AG09309 (cell line): ENCODE measurements around the gene HSBP1.

ENCODE experiments used
- DNase-seq: peaks from one replicate; pipeline ENCODE4 v3.0.0-alpha.2; 2010; ENCODE audit warnings: low read depth
- H3K4me3 ChIP-seq: 2 replicates; pipeline ENCODE4 v1.5.1; 2011; ENCODE audit warnings: mild to moderate bottlenecking, low read depth, low read length, moderate library complexity; ENCODE audit not compliant: control insufficient read depth
- TF ChIP-seq, protein P1 (sequence below): IDR thresholded peaks from 2 replicates; pipeline ENCODE4 v1.5.1; 2011; ENCODE audit warnings: mild to moderate bottlenecking, low read depth, low read length, inconsistent platforms; ENCODE audit not compliant: insufficient read depth, control insufficient read depth; ENCODE audit errors: missing control alignments

HSBP1 gene

DNA sequence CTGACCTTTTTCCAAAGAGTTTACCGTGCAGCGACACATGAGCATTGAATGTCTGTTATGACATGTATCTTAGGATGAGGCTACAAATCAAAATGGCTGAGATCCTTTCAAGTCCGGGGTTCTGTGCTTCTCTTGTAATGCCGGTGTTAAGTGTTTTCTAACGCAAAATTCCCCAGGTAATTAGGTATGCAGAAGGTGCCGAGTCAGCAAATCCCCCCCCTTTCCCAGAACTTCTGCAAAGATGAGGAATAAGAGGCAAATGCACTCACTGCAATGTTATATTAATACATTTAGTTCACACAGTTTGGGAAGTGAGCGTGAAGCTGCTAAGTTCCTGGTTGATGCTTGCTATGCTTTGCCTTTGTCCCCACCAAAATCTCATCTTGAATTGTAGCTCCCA is 54.9 kb downstream of the HSBP1 start:
- no peak overlapping the region for H3K4me3 ChIP-seq
- TF ChIP-seq, protein P1, sequence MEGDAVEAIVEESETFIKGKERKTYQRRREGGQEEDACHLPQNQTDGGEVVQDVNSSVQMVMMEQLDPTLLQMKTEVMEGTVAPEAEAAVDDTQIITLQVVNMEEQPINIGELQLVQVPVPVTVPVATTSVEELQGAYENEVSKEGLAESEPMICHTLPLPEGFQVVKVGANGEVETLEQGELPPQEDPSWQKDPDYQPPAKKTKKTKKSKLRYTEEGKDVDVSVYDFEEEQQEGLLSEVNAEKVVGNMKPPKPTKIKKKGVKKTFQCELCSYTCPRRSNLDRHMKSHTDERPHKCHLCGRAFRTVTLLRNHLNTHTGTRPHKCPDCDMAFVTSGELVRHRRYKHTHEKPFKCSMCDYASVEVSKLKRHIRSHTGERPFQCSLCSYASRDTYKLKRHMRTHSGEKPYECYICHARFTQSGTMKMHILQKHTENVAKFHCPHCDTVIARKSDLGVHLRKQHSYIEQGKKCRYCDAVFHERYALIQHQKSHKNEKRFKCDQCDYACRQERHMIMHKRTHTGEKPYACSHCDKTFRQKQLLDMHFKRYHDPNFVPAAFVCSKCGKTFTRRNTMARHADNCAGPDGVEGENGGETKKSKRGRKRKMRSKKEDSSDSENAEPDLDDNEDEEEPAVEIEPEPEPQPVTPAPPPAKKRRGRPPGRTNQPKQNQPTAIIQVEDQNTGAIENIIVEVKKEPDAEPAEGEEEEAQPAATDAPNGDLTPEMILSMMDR = no peak

DNA sequence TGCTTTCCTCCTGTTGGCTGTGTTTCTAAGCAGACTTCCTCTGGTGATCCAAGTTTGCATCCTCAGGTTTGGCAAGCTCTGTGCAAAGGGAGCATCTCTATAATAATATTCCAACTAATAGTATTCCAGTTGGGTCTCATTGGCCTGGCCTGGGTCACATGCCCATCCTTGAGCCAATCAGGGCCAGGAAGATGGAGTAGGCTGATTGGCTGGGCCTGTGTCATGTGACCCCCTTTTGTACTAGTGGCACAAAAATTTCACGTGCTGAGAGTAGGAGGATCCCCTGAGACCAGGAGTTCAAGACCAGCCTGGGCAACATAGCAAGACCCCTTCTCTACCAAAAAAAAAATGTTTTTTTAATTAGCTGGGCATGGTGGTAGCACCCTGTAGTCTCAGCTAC is 55.9 kb downstream of the HSBP1 start:
- DNase-seq = no peak
- no peak overlapping the region for H3K4me3 ChIP-seq
- TF ChIP-seq, protein P1 = no peak

More for the DNA sequence above, 54.9 kb downstream of the HSBP1 start:
- DNase-seq = no peak
